NCI-H1092 (cell line): ENCODE measurements around the gene ZNF385C.
"Not testable (repeated sequence)": the region's sequence is repeated elsewhere in the genome, so short reads cannot be mapped to it uniquely, and the experiment has no call there.

Experiments used
- DNase-seq: peaks from one replicate; lab custom pipeline; 2025; lab: John Stamatoyannopoulos, UW

Gene ZNF385C

DNA sequence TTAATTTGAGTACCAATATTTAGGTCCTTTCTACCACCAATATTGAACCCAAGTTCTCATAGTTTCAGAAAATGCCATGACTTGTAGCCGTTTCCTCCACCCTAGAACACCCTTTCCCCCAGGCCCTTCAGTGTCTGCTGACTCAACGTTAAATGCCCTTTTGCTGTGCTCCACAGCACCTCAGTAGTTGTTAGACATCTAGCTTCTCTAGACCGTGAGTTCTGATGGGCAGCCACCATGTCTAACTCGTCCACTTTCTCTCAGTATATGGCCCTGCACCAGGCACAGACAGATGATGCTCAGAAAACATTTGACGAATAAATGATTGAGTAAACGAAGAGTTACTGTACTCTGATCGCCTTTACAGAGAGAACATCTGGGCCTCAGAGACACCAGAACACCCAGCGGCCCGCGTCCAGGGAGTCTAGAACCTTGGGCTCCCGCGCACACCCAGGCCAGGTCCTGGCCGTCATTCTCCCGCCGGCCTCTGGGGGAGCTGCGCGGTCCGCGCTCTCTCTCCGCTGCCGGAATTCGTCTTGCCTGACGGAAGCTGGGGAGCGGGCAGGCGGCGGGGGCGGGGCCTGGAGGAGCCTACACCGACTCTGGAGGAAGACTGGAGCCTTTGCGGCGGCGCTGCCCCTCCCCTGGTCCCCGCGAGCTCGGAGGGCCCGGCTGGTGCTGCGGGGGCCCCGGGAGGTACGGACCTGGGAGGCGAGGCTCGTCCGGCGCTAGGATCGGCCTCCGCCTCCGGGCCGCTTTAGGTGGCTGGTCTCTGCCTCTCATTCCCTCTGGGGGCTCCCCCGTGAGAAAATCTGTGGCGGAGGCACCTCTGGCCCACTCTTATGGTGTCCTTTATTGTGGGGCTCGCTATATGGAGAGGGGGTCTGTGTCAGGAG, 78.5 kb downstream of the ZNF385C start, which contains the start of gene NKIRAS2:
TSS of gene NKIRAS2 (plus strand) at position 582 of the 896 bp plus-strand sequence. CDS start 1,488 bp downstream, outside the sequence.
- DNase-seq, result peak; percentile 80

DNA sequence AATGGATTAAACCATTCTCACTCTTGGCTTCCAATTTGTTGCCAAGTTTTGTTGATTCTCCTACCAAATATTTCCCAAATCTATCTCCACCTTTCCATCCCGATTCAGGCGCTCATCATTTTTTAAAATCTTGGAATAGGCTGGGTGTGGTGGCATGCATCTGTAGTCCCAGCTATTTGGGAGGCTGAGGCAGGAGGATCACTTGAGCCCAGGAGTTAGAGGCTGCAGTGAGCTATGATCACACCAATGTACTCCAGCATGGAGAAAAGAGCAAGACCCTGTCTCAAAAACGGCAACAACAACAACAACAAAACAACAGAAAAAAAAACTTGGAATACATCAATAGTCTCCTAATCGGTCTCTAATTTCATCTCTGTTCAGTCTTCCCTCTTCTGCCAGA, 79.3 kb downstream of the ZNF385C start:
- no peak for DNase-seq

- no peak for DNase-seq
These were observed 79.9 kb downstream of the ZNF385C start for GRCh38 chr17:42018339-42018738.

DNA sequence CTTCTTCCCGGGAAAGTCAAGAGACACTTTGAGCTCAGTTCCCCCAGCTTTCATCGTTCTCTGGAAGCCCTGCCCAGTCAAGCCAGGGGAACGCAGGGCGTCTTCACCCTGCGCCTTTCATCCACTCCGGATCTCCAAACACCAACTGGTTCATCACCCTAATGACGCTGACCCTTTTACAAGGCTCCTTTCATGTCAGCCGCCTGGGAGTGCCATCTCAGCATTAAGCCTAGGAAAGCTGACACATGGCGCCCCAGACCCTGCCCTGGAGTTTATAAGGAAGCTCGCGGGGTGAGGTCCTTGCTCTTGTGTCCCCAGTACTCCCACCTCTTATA, 80.4 kb downstream of the ZNF385C start:
- DNase-seq, result no peak

DNA sequence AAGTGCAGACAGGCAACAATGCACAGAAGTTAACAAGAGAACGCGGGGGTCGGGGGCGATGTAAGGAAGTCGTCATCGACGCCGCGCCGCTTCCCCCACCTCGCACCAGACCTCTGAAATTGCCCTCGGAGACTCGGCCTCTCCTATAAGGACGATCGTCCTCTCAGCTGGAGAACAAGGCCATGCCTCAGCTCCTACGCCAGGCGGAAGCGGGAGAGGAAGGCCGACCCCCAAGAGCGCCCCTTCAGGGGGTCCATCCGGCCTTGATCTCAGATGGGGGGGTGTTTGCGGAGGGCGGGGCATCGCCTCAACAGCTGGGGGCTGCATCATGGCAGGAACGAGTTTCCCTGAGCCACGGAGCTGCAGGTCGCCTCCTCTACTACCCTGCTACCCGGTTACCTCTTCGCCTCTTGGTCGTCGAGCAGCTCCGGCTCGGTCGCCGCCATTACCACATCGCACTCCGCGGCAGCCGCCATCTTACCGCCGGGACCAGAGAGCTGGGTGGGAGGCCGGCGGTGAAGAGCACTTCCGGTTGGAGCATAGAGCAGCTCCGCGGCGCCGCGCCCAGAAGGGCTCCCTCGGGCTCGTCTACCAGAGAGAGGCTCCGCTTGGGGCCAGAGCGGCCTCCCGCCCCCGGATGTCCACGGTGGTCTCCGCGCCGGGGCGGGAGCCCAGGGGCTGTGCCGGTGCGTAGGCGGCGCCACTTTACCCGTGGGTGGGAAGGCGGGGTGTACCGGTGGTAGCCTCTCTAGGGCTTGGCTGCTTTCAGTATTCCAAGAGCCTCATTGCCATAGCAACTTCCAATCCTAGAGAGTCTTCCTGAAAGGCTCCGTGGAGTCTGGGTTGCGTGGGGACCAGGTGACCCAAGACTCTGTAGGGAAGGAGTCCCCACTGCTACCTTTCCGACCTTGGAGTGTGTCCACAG, 81.1 kb downstream of the ZNF385C start, which contains the start of gene DNAJC7:
TSS of gene DNAJC7 (minus strand) at position 499 of the 925 bp plus-strand sequence. CDS start at position 476, 23 bp downstream.
- peak; percentile 93 for DNase-seq

DNA sequence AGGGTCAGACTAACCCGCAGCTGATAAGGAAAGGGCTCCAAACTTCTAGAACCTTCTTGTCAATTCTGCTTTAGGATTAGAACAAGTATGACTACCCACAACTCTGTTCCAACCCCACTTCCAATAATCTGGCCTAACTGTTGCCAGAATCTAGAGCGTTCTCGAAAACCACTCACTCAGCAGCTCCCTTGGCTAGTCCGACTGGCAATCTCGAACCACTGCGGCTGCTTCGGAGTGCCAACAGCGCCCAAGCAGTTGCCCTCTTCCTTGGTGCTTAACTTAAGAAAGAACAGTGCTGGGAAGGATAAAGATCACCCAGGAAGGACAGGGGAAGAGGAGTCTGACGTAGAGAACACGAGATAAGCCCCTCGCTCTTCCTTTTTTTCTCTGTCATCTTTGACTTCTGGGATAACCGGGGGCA, 81.9 kb downstream of the ZNF385C start:
- no peak for DNase-seq

GRCh38 chr17:42013740-42014139, 84.5 kb downstream of the ZNF385C start:
- DNase-seq, result not testable (repeated sequence)

DNA sequence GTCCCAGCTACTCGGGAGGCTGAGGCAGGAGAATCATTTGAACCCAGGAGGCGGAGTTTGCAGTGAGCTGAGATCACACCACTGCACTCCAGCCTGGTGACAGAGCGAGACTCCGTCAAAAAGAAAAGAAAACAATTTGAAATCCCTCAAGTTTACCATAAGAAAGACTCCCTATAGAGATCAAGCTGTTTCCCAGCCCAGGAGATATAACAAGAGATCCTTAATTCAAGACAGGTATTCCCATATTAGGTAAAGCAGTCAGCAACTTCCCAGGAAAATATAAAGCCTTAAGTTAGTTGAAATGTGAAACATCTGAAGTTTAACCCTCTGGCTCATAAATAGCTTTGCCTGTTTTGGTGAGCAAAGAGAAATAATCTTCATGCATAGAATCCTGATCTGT, 85.9 kb downstream of the ZNF385C start:
- not testable (repeated sequence) for DNase-seq

GRCh38 chr17:42010898-42011516, 87.3 kb downstream of the ZNF385C start:
- DNase-seq, result no peak

DNA sequence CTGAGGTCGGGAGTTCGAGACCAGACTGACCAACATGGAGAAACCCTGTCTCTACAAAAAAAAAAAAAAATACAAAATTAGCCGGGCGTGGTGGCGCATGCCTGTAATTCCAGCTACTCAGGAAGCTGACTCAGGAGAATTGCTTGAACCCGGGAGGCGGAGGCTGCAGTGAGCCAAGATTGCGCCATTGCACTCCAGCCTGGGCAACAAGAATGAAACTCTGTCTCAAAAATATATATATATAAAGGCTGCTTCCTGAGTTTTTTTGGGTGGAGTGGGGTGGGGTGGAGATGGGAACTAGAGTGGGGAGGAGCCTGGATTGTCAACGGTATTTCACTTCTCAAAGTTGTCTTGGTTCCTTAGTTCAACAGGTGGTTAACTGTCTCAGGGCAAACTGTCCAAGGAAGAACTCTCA, 88.0 kb downstream of the ZNF385C start:
- not testable (repeated sequence) for DNase-seq

GRCh38 chr17:42009170-42009569, 89.1 kb downstream of the ZNF385C start:
- no peak for DNase-seq

GRCh38 chr17:42005166-42005565, 93.1 kb downstream of the ZNF385C start:
- no peak for DNase-seq

GRCh38 chr17:42002792-42003301, 95.4 kb downstream of the ZNF385C start:
- DNase-seq, result no peak

GRCh38 chr17:42002175-42002791, 96.0 kb downstream of the ZNF385C start:
- no peak for DNase-seq

DNA sequence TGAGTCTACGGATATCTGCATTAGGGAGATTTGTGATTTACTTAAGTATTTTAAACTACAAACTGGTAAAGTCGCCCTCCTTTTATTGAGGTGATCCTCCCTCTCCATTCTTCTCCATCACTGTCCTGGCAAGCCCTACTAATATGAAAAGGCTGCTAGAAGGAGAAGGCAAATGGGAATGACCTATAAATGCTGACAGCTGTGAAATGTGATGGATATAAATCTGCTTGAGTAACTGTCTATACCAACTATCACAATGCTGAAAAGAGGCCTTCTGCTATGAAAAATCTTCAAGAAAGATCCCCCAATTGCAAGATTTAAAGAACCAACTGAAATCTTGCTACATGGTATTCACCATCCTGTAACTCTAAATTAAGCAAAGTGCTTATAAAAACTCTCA, 96.5 kb downstream of the ZNF385C start:
- DNase-seq, result no peak

DNA sequence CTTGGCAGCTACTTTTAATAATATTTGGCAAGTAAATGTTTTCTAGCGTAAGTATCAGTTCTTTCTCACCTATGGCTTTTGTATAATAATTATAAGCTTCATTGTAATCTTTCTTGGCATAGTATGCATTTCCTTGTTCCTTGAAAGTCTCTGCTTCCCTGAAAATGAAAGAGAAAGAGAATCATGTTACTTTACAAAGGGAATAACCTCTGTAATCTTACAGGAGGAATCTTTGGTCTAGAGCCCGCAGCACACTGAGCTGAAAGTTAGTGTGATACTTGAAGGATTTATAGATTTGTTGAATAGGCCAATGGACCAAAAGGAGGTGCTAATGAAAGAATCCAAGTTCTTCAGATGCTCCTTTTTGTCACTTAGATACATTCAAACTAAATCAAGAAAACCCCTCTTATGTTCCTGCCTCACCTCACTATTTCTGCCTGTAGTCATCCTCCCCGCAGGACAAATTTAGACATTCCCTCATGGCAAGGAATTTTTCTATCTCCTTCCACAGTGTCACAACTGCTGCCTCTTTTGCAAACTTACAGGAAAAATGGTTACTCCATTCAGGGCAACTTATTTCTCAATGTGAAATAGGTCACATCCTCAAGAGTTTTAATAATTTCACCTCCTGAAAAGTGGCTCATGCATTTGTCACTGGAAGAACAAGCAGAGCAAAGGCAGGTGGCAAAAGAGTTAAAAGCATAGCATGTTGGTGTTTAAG, 97.7 kb downstream of the ZNF385C start:
- DNase-seq, result no peak

DNA sequence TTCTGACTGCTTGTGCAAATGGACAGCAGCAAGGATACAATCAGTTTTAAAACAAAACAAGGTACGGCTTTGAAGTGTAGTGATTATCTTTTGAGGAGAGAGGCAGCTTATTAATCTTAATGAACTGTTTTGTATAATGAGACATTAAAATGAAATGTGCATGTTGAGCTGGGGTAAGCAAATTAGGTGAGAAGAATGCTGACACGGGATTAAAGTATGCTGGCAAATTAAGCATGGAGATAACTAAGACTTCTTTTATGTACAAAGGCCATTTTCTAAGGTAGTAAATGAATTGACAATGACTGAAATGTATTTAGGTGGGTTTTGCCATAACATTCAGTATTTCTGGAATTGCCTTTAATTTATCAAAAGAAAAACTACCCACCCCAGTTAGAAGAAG, 99.8 kb downstream of the ZNF385C start:
- DNase-seq, result no peak

DNA sequence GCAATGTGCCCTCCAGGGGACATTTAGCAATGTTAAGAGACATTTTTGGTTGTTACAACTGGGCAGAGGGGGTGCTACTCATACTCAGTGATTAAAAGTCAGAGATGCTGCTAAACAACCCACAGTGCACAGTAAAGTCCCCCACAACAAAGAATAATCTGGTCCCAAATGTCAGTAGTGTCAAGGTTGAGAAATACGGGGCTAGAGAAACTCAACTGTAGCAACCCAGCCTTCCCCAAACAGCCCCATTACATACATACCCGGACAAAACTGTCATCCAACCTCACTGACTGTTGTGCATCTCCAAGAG, 101.5 kb downstream of the ZNF385C start:
- no peak for DNase-seq

DNA sequence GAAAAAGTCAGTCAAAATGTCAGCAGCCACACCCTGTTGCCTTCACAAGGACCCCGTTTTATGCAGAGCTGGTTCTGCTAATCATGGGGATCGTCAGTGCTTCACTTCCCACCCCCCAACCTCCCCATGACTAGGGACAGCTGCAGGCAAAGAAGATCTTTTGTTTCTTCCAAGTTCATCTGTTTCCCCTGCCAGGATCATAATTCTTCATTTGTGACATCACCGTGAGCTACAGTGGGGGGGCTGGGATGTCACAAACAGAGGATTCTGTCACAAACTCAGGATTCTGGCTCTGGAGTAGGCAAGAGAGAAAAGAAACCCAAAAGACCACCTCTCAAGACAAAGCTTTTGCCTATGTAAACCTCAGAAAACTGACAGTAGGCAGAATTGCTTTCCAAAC, 105.7 kb downstream of the ZNF385C start:
- no peak for DNase-seq

DNA sequence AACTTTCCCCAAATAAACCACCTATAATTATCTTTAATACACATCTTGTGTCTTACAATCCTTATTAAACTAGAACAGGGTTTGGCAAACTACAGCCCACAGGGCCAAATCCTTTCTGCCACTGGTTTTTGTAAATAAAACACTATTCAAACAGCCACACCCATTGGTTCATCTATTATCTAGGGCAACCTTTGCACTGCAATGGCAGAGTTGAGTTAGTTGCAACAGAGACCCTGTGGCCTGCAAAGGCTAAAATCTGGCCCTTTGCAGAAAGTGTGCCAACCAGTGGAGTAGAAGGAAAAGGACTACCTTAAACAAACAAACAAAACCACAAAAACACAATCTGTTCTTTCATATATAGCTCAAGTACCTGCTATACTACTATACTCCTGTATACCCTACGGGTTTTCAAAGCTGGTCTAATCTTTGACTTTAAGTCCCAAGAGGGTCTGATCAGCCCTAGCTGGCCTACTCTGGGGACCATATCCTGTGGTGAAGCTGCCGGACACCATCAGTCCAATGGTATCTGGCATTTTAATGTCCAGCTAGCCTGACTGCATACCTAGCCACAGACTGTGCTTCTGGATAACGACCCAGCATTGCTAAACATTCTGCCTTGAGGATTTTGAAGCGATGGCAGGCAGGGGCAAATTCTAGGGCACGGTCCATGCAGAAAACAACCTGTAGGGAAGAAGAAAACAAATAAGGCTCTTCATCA, 108.4 kb downstream of the ZNF385C start:
- DNase-seq, result no peak
